22Rv1 (cell line): ENCODE results near the gene TMPRSS4.

Experiments
- ZFX ChIP-seq: fragments of 450-650 bp; IDR thresholded peaks from 2 replicates; pipeline ENCODE4 v1.6.1; 2017; ENCODE audit warnings: antibody characterized with exemption, borderline replicate concordance
- TF ChIP-seq, protein P1 (sequence below): fragments of 450-650 bp; IDR thresholded peaks from 2 replicates; pipeline ENCODE4 v1.5.1; 2017; ENCODE audit warnings: mild to moderate bottlenecking

- TF ChIP-seq, protein P1, sequence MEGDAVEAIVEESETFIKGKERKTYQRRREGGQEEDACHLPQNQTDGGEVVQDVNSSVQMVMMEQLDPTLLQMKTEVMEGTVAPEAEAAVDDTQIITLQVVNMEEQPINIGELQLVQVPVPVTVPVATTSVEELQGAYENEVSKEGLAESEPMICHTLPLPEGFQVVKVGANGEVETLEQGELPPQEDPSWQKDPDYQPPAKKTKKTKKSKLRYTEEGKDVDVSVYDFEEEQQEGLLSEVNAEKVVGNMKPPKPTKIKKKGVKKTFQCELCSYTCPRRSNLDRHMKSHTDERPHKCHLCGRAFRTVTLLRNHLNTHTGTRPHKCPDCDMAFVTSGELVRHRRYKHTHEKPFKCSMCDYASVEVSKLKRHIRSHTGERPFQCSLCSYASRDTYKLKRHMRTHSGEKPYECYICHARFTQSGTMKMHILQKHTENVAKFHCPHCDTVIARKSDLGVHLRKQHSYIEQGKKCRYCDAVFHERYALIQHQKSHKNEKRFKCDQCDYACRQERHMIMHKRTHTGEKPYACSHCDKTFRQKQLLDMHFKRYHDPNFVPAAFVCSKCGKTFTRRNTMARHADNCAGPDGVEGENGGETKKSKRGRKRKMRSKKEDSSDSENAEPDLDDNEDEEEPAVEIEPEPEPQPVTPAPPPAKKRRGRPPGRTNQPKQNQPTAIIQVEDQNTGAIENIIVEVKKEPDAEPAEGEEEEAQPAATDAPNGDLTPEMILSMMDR = no peak
- no peak for TF ChIP-seq ZFX
Measured at GRCh38 chr11:118115048-118115447, 38.2 kb downstream of the TMPRSS4 start.
